HG03354 (cell line): ENCODE results near the gene URI1.
A peak's percentile ranks its signal among the peaks of the same experiment; 100 is the strongest.
"Not testable (repeated sequence)": the region's sequence is repeated elsewhere in the genome, so short reads cannot be mapped to it uniquely, and the experiment has no call there.

Source experiments
- ATAC-seq: cut with Tn5 transposase; IDR thresholded peaks from one replicate; pipeline ENCODE4 v1.9.1; 2021; ENCODE audit warnings: mild to moderate bottlenecking; ENCODE audit not compliant: unreplicated experiment, poor library complexity, severe bottlenecking

Gene URI1

DNA sequence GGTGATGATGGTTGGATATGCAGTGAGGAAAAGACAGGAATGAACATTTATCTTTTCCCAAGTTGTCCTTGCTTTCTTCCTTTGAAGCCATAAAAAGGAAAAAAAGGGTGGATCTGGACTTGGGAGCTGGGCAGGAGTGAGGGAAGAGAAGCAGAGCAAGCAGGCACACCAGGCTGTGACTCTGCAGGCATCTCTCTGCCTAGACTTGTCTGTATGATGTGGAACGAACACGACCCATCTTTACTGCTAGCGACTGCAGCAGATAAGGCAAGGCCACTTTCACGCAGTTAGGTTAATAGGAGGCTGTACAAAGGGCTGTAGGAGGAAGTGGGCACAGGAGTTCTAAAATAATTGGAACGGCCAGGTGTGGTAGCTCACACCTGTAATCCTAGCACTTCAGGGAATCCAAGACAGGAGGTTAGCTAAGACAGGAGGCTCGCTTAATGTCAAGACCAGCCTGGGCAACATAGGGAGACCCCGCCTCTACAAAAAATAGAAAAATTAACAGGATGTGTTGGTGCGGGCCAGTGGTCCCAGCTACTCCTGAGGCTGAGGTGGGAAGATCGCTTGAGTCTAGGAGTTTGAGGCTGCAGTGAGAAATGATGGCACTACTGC, 961 bp upstream of the URI1 start:
- ATAC-seq: no peak

- ATAC-seq: peak; percentile 83
These were observed 594 bp downstream of the URI1 start for GRCh38 chr19:29942404-29943261.

GRCh38 chr19:29943615-29944014, 1.6 kb downstream of the URI1 start:
- ATAC-seq: no peak

GRCh38 chr19:29944390-29945012, 2.5 kb downstream of the URI1 start:
- no peak for ATAC-seq

- no peak for ATAC-seq
These were observed 3.0 kb downstream of the URI1 start for GRCh38 chr19:29945017-29945416.

DNA sequence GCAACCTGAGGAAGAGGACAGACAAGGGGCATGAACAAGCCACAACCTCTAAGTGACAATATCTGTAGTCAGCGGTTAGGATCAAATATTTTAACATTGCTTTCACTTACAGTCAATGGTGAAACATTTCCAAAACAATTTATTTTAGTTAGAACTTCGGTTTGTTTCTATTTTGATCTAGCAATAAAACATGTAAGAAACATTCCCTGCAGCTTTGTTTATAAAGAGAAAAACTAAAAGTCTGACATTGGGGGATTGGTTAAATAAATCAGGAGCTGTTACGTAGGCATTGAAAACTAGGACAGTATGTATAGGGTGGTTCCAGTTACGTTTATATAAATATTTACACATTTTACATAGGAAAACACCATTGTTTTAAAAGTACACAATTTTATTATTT, 3.4 kb downstream of the URI1 start:
- ATAC-seq: no peak

- ATAC-seq: no peak
These were observed 4.6 kb downstream of the URI1 start for GRCh38 chr19:29946645-29947044.

GRCh38 chr19:29947871-29948270, 5.8 kb downstream of the URI1 start:
- no peak for ATAC-seq

GRCh38 chr19:29948759-29949470, 6.9 kb downstream of the URI1 start:
- not testable (repeated sequence) for ATAC-seq

DNA sequence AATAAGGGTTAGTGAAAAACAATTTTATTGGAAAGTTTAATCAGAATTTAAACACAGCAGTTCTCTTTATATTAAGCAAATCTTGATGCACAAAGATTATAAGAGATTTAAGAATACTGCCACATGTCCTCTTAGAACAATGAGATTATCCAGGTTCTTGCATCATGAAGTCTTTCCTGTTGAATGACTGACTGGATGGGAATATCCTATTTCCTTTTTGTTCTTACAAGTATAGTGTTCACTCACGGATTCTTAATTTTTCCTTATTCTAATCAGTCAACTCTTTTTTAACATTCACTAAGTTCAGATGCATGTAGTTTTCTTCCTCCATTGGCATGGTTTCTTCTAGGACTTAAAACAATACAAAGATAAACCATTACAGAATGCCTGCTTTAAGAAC, 10.1 kb downstream of the URI1 start:
- ATAC-seq: no peak

DNA sequence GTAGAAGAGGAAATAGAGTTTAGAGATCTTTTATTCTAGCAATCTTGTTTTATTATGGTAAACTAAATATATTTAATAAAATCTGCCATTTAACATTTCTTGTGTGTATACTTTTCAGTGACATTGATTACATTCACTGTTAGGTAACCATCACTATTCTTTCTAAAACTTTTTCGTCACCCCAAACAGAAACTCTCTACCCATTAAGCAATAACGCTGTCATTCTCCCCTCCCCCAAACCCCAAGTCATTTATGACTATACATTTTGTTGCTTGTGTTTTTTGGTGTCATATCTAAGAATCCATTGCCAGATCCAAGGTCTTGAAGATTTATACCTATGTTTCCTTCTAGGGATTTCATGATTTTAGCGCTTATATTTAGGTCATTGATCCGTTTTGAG, 10.6 kb downstream of the URI1 start:
- no peak for ATAC-seq

DNA sequence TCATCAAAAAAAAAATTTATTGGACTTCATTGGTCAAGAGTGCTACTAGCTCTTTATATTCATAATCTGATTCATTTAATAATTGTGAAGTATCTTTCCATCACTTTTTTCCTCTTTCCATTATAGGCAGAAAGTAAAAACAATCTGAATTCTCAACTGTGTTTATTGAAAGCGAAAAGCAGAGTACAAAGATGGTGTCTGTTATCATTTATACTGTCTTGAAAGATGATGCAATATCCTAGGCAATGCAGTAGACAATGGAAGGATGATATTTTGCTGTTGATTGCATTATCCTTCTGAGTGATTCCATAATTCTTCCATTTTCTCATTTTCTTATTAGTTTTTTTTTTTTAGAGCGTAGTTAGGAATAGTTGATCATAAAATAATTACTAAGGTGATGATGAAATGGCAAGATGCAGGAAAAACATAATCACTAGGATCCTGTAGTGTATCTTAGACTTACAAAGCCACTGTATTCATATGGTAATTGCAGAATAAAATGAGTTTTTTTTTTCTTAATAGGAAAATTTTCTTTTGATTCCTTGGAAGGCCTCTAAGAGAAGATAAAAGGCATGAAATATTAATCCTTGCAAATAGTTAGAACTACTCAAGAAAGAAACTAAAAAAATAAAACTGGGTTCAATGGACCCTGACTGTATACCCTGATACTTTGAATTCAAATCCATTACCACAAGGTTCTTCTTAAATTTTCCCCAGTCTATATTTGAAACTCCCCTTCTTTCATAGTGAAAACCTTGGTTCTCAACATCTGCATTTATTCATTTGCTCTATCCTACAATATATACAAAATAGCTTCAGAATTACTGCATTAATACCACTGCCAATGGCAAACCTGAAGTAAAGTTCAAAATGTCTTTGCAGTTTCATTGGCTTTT, 11.6 kb downstream of the URI1 start:
- no peak for ATAC-seq

GRCh38 chr19:29956855-29957254, 14.8 kb downstream of the URI1 start:
- no peak for ATAC-seq

DNA sequence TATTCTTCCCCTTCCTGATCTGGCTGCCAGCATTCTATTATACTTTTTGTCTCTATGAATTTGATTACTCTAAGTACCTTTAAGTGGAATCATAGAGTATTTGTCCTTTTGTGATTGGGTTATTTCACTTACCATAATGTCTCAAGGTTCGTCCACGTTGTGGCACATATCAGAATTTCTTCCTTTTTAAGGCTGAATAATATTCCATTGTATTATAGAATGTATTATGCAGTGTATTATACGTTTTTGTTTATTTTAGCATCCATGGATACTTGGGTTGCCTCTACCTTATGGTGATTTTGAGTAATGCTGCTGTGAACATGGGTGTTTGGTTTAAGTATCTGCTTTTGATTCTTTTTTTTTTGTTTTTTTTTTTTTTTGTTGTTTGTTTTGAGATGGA, 19.3 kb downstream of the URI1 start:
- no peak for ATAC-seq

GRCh38 chr19:29962793-29963192, 20.8 kb downstream of the URI1 start:
- ATAC-seq: no peak

GRCh38 chr19:29963576-29963975, 21.5 kb downstream of the URI1 start:
- ATAC-seq: no peak

- no peak for ATAC-seq
These were observed 22.1 kb downstream of the URI1 start for GRCh38 chr19:29964171-29964570.

GRCh38 chr19:29965492-29965891, 23.5 kb downstream of the URI1 start:
- no peak for ATAC-seq

DNA sequence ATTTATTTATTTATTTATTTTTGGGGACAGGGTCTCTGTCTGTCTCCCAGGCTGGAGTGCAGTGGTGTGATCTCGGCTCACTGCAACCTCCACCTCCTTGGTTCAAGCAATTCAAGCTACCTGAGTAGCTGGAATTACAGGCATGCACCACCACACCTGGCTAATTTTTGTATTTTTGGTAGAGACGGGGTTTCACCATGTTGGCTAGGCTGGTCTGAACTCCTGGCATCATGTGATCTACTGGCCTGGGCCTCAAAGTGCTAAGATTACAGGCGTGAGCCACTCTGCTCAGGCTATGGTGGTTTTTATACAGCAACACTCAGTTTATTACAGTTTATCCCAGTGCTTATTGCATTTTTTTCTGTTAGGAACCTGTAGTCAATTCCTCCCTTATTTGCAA, 24.1 kb downstream of the URI1 start:
- ATAC-seq: not testable (repeated sequence)
